GM12864 (cell line): ENCODE results near the gene TAAR1.
A peak's percentile ranks its signal among the peaks of the same experiment; 100 is the strongest.
"Not testable (repeated sequence)": the region's sequence is repeated elsewhere in the genome, so short reads cannot be mapped to it uniquely, and the experiment has no call there.

Experiments used
- DNase-seq: peaks from one replicate; pipeline ENCODE4 v3.0.0-alpha.2; 2011; ENCODE audit warnings: low read depth
- H3K4me3 ChIP-seq: 2 replicates; pipeline ENCODE4 v1.5.1; 2011; ENCODE audit warnings: mild to moderate bottlenecking, low read depth, low read length, control low read depth
- TF ChIP-seq, protein P1 (sequence below): IDR thresholded peaks from 2 replicates; pipeline ENCODE4 v1.5.1; 2011; ENCODE audit warnings: low read depth, mild to moderate bottlenecking, moderate library complexity, low read length, control low read depth, inconsistent platforms; ENCODE audit errors: missing control alignments

Gene TAAR1

DNA sequence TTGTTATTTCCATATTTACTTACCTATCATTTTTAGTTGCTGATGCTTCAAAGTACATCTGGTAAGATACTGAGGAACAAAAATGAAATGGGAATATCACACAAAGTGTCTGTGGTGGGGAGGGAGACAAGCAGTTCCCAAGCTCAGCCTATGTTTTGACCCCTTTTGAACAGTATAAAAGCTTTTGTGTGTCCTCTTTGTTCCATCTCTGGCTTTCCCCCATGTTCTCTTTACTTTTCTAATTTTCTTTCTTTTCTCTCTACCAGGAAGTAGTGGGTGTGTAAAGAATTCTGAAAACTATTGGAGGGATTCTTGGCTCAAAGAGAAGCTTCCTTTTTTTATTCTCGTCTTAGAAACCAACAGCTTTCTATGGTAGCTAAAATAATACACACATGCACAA lies 42.3 kb downstream of the TAAR1 start:
- DNase-seq, result no peak
- TF ChIP-seq, protein P1, sequence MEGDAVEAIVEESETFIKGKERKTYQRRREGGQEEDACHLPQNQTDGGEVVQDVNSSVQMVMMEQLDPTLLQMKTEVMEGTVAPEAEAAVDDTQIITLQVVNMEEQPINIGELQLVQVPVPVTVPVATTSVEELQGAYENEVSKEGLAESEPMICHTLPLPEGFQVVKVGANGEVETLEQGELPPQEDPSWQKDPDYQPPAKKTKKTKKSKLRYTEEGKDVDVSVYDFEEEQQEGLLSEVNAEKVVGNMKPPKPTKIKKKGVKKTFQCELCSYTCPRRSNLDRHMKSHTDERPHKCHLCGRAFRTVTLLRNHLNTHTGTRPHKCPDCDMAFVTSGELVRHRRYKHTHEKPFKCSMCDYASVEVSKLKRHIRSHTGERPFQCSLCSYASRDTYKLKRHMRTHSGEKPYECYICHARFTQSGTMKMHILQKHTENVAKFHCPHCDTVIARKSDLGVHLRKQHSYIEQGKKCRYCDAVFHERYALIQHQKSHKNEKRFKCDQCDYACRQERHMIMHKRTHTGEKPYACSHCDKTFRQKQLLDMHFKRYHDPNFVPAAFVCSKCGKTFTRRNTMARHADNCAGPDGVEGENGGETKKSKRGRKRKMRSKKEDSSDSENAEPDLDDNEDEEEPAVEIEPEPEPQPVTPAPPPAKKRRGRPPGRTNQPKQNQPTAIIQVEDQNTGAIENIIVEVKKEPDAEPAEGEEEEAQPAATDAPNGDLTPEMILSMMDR, result no peak

DNA sequence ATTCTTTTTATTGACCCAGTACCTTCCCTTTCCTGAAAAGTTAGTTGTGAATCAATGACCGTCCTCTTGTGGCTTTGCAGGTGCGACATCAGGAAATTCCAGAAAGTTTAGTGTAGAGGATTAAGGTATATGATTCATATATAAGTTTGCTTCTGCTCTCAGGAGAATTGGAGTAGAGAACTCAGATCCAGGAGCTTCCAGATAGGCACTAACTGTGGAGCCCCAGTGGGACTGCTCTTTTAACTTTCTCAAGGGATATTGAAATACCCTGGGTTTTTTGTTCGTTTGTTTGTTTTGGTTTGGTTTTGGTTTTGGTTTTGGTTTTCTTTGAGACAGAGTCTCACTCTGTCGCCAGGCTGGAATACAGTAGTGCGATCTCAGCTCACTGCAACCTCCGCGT lies 44.4 kb downstream of the TAAR1 start:
- DNase-seq, result no peak
- TF ChIP-seq, protein P1, result no peak
- peak overlapping the region; percentile 40 for H3K4me3 ChIP-seq

More for the DNA sequence above, 42.3 kb downstream of the TAAR1 start:
- no peak overlapping the region for H3K4me3 ChIP-seq

DNA sequence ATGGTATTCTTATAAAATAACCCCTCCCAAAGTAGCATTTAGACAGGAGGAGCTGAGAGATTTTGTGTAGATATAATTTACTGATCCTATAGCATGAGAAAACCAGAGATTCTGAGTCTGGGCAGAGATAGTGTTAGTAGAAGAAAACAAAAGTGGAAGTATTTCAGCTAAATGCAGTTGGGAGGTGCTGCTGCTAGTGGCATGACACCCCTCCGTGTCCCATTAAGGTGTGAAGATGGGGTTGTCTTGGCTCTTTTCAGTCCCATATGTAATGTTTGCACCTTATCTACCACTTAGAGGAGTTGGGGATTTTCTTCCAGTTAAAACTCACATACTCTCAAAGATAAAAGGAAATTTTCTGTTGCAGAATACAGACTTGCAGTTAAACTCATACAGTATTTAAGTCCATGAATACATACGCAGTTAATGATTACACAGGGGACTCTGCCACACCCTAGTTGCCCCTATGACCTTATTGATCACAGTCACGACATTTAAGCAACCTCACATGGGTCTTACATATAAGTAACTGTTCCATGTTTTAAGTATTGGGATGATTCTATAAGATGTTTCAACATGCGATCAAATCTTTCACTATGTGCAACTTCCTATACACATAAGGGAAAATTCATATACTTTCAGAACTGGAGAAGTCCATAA lies 46.4 kb downstream of the TAAR1 start:
- no peak overlapping the region for H3K4me3 ChIP-seq
- TF ChIP-seq, protein P1, result no peak
- DNase-seq, result no peak

DNA sequence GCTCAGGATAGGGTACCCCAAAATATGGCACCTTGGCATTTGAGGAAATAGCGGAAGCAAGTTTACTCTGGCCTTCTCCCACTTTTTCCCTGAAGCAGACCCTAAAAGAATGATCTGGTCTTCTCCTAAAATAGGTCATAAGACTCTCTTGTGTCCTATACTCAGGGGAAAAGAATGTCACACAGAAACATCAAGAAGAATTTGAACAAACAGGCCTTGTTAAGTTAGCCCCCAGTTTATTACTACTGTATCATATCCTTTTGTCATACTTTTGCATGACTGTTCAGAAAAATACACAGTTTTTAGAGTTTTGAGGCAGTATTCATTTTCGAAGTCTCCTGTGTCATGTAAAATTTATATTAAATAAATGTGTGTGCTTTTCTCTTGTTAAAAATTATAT lies 47.4 kb downstream of the TAAR1 start:
- DNase-seq, result no peak
- TF ChIP-seq, protein P1, result no peak
- no peak overlapping the region for H3K4me3 ChIP-seq

DNA sequence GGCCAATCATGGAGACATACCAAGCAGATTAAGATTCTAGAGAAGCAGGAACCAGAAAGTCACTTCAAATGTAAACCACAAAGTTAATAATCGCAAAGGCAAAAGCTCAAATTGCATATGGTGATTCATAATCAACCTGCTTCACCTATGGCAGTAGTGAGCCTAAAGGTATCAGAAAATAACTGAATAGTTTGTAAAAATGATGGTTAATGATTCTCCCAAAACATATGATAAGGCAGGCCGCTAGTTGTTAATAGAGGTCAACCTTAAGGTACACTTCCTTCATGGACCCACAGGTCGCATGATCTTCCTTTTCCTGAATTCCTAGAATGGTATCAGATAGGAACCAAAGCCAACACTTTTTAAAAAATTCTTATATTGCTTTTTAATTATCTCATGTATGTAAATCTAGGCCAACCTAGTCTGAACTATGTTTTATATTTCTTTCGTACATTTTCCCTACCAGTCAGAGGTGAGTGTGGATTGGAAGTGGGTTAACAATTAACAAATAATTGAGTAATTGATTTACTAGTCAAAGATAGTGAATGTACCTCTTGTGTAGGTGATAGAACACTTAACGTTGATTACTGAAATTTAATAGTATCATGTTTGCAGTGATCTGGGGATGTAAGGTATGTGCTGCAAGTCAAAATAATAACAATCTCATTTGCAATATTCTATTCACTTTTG lies 51.3 kb downstream of the TAAR1 start:
- DNase-seq, result no peak
- TF ChIP-seq, protein P1, result no peak

DNA sequence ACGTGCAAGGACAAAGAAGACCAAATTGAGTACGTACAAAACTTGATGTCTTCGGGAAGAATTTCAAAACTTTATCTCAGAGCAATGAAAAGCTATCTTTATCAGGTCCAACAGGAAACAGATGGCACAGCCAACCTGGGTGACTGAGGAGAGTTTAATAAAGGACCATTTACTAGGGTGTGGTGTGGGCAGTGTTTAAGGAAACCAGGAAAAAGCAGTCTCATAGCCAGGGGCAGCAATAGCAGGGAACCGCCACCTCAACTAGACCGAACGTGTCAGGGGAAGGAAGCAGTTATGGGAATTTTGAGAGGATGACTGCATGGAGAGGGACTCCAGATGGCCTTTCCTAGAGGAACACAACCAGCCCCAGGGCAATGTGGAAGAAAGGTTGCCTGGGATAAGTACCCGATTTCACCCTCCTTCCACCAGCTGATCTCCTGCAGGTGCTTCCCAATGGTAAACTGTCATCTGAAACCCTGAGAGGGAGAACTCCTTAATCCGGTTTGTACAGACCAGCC lies 54.3 kb downstream of the TAAR1 start:
- TF ChIP-seq, protein P1, result no peak

More for the DNA sequence above, 51.3 kb downstream of the TAAR1 start:
- H3K4me3 ChIP-seq, result no peak overlapping the region

DNA sequence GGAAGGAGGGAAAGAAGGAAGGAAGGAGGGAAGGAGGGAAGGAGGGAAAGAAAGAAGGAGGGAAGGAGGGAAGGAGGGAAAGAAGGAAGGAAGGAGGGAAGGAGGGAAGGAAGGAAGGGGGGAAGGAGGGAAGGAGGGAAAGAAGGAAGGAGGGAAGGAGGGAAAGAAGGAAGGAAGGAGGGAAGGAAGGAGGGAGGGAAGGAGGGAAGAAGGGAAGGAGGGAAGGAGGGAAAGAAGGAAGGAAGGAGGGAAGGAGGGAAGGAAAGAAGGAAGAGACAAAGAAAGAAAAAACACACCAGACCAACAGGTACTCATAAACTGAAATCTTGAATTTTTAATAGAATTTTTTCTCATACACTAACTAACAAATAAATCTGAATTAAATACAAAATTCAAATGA lies 58.1 kb downstream of the TAAR1 start:
- not testable (repeated sequence) for DNase-seq, H3K4me3 ChIP-seq

More for the DNA sequence above, 54.3 kb downstream of the TAAR1 start:
- no peak for DNase-seq
- no peak overlapping the region for H3K4me3 ChIP-seq
